ENCODE measurements around the gene MOCOS.

MOCOS gene

GRCh38 chr18:36304723-36305122, 117.4 kb downstream of the MOCOS start:
- no peak for DNase-seq (ENCODE audit: low read depth)

GRCh38 chr18:36305375-36305774, 118.1 kb downstream of the MOCOS start:
- DNase-seq (ENCODE audit: low read depth) = no peak

GRCh38 chr18:36307513-36307912, 120.2 kb downstream of the MOCOS start:
- DNase-seq (ENCODE audit: low read depth) = no peak

DNA sequence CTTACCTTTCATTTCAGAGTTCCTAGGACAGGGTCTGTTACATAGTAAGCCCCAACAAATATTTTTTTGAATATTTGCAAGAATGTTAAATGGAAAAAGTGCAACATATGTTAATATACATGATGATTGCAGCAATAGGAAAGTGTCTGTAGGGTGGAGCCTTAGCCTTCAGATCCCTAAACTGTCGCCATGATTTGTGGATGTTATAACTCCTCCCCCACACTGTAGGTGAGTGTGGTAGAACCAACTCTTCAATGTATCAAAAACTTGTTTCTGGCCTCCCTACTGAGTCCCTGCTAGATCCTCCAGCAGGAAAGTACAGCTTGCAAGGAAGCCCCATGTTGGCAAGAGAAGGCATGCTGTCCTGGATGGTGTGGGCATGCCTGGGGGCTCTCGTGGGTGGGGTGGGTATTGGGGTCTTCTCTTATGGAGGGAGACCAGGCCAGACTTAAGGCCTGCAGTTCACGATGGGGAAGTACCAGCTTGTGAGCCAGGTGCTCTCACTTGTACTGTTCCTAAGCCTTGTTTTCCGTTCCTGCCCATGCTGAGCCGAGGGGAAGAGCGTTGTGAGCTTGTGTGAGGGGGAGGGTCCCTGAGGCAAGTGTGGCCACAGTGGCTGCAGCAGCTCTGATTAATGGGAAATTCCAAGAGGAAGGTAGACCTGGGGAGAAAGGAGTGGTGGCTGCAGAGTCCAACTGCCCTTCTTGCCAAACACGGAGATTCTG, 121.6 kb downstream of the MOCOS start:
- no peak for DNase-seq (ENCODE audit: low read depth)

GRCh38 chr18:36309436-36310391, 122.4 kb downstream of the MOCOS start:
- DNase-seq (ENCODE audit: low read depth) = peak; percentile 100

- DNase-seq (ENCODE audit: low read depth) = no peak
These were observed 123.8 kb downstream of the MOCOS start for GRCh38 chr18:36311026-36311570.

DNA sequence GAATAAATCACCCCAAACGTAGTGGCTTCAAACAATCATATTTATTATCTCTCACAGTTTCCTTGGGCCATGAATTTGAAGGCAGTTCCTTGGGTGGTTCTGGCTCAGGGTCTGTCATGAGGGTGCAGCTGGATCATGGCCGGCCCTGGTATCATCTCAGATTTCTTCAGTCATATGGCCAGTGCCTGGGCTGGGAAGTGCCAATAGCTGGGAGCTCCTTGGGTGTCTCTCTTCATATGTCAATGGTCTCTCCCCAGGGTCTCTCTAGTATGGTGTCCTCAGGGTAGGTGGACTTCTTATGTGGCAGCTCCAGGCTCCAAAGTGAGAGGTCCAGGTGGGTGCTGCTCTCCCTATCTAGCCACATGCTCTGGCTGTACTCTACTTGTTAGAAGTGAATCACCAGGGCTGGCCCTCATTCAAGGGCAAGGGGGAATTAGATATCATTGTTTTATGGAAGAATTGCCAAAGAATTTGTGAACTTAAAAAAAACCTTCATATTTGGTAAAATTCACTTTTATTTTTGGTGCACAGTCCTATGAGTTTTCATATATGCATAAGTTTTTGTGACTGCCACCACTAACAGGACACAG, 125.6 kb downstream of the MOCOS start:
- DNase-seq (ENCODE audit: low read depth) = peak; percentile 64

DNA sequence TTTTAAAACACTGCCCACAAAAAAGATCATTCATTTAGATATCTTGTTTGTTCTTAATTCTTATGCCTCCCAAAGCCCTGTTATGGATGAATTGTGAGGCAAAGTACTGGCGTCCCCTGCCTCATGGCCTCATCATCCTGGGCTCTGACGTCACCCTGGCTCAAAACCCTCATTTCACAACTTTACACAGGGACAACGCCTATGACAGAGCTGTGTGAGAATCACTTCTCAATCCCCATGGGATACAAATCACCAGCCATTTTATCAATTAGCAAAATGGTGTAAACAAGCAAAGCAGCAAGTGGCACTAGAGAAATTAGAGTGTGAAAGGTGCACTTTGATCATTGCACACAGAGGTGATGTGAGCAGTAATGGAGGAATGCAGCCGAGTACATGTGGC, 126.8 kb downstream of the MOCOS start:
- peak; percentile 58 for DNase-seq (ENCODE audit: low read depth)

DNA sequence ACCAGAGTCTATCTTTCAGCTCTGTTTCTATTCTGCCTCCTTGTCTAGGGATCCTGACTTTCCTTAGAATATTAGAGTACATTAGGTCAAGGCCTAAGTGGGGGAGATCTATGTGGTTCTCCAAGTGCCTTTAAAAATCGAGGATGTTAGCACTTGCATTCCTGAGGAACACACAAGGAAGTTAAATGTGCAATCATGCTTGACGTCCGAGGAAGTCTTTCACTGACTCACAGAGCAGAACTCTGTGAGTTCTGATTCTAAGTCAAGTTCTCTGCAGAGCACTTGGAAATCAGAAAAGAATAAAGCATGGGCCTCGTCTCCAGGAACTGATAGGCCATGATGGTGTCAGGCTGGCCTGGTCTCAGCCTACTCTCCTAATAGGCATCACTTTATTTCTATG, 127.5 kb downstream of the MOCOS start:
- DNase-seq (ENCODE audit: low read depth) = peak; percentile 97

- peak; percentile 85 for DNase-seq (ENCODE audit: low read depth)
These were observed 128.4 kb downstream of the MOCOS start for GRCh38 chr18:36315736-36316135.

- no peak for DNase-seq (ENCODE audit: low read depth)
These were observed 128.9 kb downstream of the MOCOS start for GRCh38 chr18:36316246-36316645.
